ENCODE results near the gene OR2T6. TPM values are rescaled to one million over a fixed set of nuclear protein-coding genes. Genes with fewer than 3 reads are reported as not detected.

The OR2T6 gene
- total RNA-seq, 4 donors from 2014 or later = not detected

DNA sequence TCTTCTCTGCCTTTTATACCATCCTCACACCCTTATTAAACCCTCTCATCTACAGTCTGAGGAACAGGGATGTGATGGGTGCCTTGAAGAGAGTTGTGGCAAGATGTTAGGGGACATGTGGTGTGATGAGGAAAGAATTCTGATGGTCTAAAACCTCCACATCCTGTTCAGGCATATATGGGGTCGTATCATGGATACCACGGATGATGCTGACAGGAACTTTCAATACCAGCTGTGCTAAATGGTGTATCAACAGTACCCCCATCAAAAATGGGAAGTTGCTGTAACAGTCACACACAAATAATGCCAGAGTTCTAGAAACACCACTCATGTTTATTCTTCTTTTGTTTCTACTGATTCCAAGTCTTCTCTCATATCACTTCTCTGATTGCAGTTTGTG lies 12.9 kb downstream of the OR2T6 start:
- H3K27me3 ChIP-seq = no peaks in the 10 kb centered on the region
- 63 to 64% methylated on average over 2 of the region's 2 CpGs for WGBS, 2 donors
- intact Hi-C loops (cut with DNase I) = no loop called here
- no peaks in the 10 kb centered on the region for H3K9me3 ChIP-seq
- no peaks in the 10 kb centered on the region for H3K4me1 ChIP-seq
- no peak for TF ChIP-seq POLR2A (IDR thresholded peaks at IDR 0.05)
- TF ChIP-seq, protein P1, sequence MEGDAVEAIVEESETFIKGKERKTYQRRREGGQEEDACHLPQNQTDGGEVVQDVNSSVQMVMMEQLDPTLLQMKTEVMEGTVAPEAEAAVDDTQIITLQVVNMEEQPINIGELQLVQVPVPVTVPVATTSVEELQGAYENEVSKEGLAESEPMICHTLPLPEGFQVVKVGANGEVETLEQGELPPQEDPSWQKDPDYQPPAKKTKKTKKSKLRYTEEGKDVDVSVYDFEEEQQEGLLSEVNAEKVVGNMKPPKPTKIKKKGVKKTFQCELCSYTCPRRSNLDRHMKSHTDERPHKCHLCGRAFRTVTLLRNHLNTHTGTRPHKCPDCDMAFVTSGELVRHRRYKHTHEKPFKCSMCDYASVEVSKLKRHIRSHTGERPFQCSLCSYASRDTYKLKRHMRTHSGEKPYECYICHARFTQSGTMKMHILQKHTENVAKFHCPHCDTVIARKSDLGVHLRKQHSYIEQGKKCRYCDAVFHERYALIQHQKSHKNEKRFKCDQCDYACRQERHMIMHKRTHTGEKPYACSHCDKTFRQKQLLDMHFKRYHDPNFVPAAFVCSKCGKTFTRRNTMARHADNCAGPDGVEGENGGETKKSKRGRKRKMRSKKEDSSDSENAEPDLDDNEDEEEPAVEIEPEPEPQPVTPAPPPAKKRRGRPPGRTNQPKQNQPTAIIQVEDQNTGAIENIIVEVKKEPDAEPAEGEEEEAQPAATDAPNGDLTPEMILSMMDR (IDR thresholded peaks at IDR 0.05) = no peak
- H3K4me3 ChIP-seq (replicated peaks in 1 of 3) = no peak overlapping the region
- no peak for DNase-seq
- no peaks in the 10 kb centered on the region for H3K36me3 ChIP-seq
- H3K27ac ChIP-seq = no peak overlapping the region

DNA sequence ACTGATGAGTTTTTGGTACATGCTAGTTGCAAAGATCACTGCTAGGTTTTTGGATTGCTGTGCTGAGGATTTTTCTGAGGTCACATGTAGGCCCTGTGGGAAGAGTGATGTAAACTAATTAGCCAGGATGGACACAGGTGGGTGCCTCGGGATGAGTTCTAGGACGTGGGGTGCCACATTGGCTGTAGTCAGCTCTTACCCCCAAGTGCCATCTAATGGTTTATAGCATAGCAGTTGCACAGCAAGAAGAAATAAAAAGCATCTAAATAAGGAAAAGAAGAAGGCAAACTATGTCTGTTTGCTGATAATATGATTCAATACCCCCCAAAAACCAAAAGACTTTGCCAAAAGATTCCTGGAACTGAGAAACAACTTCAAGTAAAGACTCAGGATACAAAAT lies 17.5 kb downstream of the OR2T6 start:
- no peak overlapping the region for H3K4me3 ChIP-seq (replicated peaks in 1 of 3)
- no peak overlapping the region for H3K27ac ChIP-seq
- intact Hi-C loops (cut with DNase I) = no loop called here
- H3K36me3 ChIP-seq = no peaks in the 10 kb centered on the region
- TF ChIP-seq, protein P1 (IDR thresholded peaks at IDR 0.05) = no peak
- WGBS, 2 donors = 43 to 51% methylated on average over 2 of the region's 2 CpGs
- no peaks in the 10 kb centered on the region for H3K9me3 ChIP-seq
- H3K27me3 ChIP-seq = no peaks in the 10 kb centered on the region
- no peaks in the 10 kb centered on the region for H3K4me1 ChIP-seq
- DNase-seq = no peak

DNA sequence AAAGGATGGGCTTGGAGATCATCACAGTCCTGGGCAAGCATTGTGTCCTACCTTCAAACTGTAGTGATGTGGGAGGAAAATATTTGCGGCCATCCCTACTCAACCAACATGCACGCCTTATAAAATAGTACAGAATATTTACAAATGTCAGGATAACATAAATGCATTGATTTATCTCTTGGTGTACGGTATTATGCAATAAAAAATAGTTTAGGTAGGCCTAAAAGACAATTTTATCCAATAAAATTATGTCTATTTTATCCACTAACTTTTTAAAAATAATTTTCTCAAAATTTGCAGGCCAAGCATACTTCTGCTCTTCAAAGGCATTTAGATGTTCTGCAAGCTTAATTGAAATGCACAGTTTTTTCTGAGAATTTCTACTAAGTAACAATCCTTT lies 27.2 kb downstream of the OR2T6 start, which contains the start of gene OR2T1:
TSS of gene OR2T1 (plus strand) at position 301 of the 400 bp plus-strand sequence. CDS start 3,100 bp downstream, outside the sequence.
- TF ChIP-seq, protein P1 (IDR thresholded peaks at IDR 0.05) = no peak
- TF ChIP-seq POLR2A (IDR thresholded peaks at IDR 0.05) = no peak
- Histone ChIP-seq H3K4me3 (replicated peaks in 1 of 3) (no peak within 1 kb of the TSS), H3K27me3 (no peaks in the 10 kb centered on the region), H3K27ac (no peak within 1 kb of the TSS), H3K9me3 (no peaks in the 10 kb centered on the region), H3K36me3 (no peaks in the 10 kb centered on the region), H3K4me1 (no peaks in the 10 kb centered on the region)
- 78 to 82% methylated on average over 3 of the region's 3 CpGs for whole genome bisulfite sequencing, 2 donors
- DNase-seq = no peak
- intact Hi-C loops (cut with DNase I) = no loop called here

DNA sequence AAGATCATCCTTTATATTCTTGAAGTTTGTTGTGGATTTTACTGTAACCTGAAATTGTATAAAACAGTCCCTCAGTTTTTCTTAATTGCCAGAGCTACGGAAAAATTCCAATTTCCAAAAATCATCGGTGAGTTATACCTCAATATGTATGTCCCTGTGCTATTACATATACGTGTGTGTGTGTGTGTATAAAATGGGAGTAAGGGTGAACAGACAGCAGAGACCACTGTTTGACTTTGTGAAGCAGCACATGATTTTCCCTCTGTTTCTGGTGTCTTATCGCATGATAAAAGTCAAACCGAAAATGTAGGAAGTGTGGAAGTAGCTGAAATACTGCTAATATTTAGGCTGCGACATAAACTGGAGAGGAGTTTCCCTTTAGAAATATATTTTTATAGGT lies 28.5 kb downstream of the OR2T6 start:
- no peaks in the 10 kb centered on the region for H3K9me3 ChIP-seq
- WGBS, 2 donors = 81 to 85% methylated on average over 6 of the region's 6 CpGs
- no peaks in the 10 kb centered on the region for H3K4me1 ChIP-seq
- no peak for DNase-seq
- intact Hi-C loops (cut with DNase I) = no loop called here
- TF ChIP-seq, protein P1 (IDR thresholded peaks at IDR 0.05) = no peak
- TF ChIP-seq POLR2A (IDR thresholded peaks at IDR 0.05) = no peak
- no peaks in the 10 kb centered on the region for H3K27me3 ChIP-seq
- H3K36me3 ChIP-seq = no peaks in the 10 kb centered on the region
- no peak overlapping the region for H3K27ac ChIP-seq
- H3K4me3 ChIP-seq (replicated peaks in 1 of 3) = no peak overlapping the region

DNA sequence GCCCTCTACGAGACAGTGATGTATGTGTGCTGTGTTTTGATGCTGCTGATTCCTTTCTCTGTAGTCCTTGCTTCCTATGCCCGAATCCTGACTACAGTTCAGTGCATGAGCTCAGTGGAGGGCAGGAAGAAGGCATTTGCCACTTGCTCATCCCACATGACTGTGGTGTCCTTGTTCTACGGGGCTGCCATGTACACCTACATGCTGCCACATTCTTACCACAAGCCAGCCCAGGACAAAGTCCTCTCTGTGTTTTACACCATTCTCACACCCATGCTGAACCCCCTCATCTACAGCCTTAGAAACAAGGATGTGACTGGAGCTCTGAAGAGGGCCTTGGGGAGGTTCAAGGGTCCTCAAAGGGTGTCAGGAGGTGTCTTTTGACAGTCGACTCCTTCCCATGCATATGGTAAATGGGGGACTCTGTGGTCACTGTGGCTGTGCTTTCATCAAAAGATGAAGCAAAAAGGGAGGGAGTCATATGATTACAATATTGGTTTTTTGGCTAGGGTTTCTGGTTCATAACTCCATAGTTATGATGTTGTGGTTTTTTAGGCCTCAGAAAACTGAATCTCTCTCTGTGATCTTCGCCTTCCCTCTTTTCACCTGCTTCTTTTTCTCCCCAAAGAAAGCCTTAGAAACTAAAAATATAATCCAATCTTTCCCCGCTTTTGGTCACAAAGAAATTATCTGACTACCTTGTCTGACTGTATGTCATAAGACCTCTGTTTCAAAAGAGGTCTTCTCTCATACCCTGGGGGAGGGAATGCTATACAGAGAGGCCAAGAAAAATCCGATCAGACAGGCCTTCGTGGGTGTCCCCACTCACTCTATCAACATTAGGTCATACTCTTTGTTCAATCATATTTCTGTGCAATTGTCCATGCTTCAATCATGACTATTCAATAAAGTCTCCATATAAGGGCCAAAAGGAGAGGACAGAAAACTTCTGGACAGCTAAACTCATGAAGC lies 31.5 kb downstream of the OR2T6 start:
- no peaks in the 10 kb centered on the region for H3K36me3 ChIP-seq
- intact Hi-C loops (cut with DNase I) = no loop called here
- WGBS, 2 donors = 74 to 77% methylated on average over 8 of the region's 8 CpGs
- no peak overlapping the region for H3K27ac ChIP-seq
- TF ChIP-seq POLR2A (IDR thresholded peaks at IDR 0.05) = no peak
- TF ChIP-seq, protein P1 (IDR thresholded peaks at IDR 0.05) = no peak
- DNase-seq = no peak
- H3K4me3 ChIP-seq (replicated peaks in 1 of 3) = no peak overlapping the region
- H3K9me3 ChIP-seq = no peaks in the 10 kb centered on the region
- no peaks in the 10 kb centered on the region for H3K4me1 ChIP-seq
- no peaks in the 10 kb centered on the region for H3K27me3 ChIP-seq

Measured in thyroid gland (tissue), 4 donors.